CD4-positive, alpha-beta T cell treated with Interleukin-15 for 4 hours (primary cell): ENCODE results near the gene ERN1.

ENCODE experiments used
- DNase-seq: peaks from one replicate; pipeline ENCODE4 v3.0.0-alpha.2; 2020; ENCODE audit warnings: low spot score

Gene ERN1

DNA sequence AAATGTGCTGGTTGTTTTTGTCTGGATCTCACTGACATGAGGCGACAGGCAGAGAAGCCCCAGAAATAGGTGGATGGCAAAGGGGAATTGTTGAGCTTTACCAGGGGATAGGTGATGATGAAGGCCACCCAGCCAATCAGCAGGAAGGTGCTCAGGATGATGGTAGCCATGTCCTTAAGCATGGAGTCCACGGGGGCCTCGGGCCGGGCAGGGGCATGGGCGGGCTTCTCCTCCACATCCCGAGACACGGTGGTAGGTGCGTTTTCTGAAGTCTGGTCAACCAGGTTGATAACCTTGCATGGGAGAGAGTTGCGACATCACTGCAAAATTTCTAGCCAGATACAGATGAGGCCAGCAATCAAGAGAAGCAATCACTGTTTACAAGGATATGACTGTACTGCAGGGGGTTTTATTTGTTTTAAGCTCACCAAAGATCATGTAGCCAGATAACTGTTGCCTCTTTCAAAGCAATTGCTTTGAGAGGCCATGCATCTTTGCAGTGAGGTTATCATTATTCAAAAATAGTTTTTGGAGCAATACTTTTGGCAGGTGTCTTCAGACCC is 72.2 kb downstream of the ERN1 start:
- no peak for DNase-seq

DNA sequence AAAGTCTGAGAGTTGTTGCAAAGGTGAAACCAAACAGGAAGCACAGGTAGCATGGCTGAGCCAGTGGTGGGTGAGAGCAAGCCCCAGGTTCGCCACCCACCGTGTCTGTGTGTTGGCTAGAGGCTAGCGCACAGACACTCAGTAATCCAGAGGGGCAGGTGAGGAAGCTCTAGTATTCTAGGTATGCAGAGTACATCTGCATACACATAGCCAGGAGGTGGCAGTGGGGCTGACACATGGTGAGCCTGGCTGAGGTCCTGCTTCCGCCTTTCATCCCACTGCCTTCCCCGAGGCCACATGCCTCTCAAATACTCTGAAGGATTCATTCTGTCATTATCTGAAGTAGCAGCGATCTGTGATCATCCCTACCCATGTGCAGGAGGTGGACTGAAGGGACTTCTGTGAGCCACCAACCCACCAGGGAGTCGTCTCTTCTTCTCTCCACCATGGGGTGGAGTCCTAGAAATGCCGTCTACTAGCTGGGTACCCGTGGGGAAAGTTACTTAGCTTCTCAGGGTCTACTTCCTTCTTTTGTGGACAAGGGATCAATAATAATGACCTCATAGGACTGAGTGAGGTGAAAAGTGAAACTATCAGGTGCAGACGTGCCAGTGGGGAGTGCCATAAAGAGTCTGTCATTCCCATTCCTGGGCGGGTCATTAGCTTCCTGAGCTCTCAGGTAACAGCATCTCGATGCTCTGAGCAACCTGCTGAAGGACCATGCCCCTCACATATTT is 73.5 kb downstream of the ERN1 start:
- DNase-seq, result no peak

DNA sequence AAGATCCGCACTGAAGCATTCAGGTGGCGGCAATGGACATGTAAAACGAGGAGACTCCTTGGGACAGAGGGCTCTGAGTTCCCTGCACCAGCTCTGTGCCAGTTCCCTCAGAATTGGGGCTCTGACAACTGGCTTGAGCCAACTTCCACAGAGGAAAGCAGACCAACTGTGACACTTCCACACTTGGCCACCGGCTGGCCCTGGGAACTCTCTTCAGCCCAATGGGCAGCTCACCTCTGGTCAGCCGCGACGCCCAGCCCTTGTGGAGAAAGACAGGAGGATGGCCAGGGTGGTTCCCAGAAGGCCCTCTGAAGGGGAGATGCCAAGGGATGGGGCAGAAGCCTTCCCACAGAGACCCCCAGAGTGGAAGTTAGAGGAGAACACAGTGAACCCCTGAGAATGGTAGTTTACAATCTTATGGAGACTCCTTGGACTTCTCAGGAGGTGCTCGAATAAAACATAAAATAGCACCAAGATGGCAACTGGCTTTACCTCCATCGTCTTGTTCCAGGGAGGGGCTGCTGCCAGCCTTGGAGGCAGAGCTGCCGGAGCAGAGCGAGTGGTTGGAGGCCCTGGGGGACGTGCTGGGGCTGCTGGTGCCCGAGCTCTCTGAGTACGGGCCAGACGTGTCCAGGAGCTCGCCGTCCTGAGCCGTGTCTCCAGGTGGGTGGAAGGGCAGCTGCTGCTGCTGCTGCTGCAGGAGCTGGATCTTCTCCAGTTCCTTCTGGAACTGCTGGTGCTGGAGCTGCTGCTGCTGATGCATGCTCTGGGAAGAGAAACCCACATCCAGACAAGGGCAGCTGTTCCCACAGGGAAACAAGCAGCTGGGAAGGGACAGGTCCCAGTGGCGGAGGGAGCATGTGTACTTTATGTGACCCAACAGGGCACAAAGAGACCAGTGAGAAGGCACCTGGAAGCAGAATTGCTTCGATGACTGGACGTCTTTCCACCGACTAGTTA is 74.5 kb downstream of the ERN1 start:
- no peak for DNase-seq

DNA sequence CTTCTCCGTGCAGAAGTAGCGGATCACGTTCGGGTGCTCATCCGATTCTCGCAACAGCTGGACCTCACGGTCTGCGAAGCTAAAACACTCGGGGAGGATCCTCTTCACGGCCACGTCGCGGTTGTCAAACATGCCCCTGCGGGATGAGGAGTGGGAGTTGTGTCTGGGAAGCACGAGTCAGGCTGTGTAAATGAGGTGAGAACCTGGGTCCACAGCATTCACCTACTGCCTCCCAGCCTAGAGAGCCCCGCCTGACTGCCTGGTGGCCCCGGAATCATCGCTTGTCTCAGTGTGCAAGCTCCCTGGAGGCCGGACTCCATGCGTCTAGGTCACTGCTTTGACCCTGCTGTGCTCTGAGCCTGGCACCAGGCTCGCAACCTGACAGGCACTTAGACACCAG is 75.6 kb downstream of the ERN1 start:
- DNase-seq, result no peak

DNA sequence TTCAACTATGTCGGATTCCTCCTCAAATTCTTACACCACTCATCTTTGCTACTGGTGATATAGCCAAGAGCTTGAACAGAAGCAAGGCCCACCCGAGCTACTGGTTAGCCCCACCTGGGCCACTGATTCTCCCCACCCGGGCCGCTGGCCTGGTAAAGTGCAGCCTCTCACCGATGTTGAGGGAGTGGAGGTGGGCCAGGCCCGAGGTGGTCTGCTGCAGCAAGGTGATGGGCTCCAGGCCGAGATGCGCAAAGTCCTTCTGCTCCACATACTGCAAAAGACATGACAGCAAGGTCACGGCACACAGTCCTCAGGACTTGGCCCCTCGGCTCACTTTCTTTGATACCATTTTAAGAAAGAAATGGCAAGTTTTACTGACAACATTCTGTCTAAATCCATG is 76.8 kb downstream of the ERN1 start:
- no peak for DNase-seq

DNA sequence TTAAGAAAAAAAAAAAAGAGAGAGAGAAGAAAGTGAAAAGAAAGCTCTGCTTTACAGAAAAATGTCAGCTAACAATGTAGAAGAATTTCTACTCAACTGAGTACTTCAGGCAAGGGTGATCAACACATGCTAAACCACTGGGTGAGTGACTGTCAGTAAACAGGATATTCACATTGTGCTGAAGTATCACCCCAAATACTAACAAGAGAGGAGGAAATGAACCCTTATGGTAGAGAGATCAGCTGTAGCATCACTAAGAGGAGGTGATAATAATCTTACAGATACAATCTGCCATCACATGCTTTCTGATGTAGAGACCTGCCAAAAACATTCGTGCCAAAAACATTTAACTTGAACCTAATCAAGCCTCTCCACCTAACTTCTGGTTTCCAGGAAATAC is 78.8 kb downstream of the ERN1 start:
- peak; percentile 77 for DNase-seq

DNA sequence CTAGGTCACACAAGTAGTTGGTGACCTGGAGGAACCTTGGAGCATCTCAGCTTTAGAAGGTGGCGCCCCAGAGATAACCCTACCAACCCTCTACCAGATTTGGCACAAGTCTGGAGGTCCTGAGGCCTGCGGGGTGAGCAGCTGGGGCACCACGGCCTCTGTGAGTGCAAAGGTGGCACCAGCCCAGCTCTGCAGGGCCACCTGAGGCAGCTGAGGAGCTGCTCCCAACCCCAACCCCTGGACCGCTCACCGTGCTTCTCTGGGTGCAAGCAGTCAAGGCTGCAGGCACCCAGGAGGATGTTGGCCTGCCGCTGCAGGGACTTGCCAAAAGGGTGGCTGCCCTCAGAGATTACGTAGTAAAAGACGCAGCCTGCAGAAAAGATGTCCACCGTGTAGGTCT is 81.1 kb downstream of the ERN1 start:
- no peak for DNase-seq

DNA sequence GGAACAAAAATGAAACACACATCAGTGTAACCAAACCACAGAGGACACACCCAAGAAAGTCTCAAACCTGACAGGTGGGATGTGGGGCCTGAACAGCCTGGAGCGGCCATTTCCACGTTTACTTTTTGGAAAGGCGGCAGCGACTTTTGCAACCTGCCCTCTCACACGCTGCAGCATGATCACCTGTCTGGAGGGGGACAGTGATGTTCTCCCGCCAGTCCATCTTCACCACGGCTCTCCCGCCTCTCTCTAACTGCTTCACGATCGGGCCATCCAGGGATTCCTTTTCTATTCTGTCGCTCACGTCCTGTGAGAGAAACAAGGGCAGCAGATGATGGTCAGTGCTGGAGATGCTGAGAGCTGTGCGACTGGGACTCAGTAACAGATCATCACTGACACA is 84.8 kb downstream of the ERN1 start:
- DNase-seq, result no peak

DNA sequence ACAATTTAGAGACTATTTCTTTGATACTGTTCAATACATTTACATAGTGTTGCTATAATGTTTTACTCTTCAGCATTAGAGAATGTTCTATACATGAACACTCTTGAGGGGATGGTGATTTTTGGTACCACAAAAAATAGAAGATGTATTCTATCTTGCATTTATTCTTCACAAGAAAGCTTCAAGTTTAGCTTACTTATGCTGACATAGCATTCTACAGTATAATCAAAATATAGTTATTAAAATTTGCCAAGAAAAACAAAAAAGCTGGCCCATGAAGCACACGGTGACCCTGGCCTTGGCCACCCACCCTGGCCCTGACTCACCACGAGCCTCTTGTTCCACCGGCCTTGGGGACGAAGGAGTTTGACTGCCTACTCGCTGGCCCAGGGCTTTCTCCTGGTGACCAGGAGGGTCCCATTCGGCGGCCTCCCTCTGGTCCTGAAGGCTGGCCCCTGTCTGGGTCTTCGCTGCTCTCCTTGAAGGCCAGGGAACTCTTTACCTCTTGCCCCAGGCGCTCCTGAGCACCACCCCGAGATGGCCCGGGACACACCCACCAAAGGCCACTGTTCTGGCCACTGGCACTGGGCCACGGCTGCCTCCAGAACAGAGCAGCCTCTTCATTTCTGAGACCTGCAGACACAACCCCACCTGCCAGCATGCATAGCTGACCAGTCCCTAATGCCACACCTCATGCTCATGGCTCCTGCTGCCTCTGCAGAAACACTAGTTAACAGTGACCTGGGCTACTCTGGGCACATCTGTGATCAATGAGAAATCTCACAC is 87.1 kb downstream of the ERN1 start:
- DNase-seq, result no peak

DNA sequence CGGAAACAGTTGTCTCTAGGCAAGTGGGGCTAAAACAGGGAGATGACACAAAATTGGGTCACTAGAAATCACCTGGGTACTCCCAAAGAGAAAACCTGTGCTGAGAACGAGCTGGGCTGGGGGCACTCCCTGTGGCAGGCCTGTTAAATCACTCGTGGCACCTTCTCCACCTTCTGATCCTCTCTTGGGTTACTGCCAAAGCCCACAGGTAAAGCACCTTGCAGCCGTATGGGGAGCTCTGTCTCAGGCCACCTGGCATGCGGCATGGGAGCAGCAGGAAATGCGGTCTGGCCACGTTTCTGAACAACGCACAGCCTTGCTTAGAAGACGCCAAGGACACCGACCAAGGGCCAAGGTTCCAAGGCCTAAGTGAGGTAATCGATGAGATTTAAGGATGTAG is 88.0 kb downstream of the ERN1 start:
- DNase-seq, result no peak

DNA sequence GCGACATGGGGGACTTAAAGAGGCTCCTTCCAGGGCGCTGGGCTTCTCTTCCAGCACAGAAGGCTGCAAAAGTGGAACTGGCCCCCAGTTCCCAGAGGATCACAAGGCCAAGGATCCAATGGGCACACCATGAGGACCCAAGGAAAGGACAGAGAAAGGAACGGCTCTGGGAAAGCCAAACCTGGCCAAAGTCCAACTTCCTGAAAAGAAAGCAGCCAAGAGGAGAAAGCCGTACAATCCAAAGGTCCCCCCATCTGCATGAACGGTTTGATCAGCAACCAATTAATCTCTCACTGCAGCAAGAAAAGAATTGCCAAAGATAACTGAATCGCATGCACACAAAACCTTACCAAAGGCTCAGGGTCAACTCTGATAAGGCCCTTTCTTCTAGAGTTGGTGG is 89.7 kb downstream of the ERN1 start:
- no peak for DNase-seq

DNA sequence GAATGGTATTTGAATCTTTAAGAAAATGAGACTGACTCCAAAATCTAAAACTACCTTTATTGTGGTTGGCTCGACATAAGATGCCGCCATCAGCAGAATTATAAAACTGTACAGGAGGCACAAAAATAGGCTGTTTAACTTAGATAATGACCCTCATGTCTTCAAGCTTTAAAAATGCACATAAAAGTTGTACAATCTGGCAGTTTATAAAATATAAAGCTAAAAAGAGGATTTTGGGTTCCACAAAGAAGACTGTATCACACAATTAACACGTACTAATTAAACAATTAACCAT is 90.9 kb downstream of the ERN1 start:
- no peak for DNase-seq

DNA sequence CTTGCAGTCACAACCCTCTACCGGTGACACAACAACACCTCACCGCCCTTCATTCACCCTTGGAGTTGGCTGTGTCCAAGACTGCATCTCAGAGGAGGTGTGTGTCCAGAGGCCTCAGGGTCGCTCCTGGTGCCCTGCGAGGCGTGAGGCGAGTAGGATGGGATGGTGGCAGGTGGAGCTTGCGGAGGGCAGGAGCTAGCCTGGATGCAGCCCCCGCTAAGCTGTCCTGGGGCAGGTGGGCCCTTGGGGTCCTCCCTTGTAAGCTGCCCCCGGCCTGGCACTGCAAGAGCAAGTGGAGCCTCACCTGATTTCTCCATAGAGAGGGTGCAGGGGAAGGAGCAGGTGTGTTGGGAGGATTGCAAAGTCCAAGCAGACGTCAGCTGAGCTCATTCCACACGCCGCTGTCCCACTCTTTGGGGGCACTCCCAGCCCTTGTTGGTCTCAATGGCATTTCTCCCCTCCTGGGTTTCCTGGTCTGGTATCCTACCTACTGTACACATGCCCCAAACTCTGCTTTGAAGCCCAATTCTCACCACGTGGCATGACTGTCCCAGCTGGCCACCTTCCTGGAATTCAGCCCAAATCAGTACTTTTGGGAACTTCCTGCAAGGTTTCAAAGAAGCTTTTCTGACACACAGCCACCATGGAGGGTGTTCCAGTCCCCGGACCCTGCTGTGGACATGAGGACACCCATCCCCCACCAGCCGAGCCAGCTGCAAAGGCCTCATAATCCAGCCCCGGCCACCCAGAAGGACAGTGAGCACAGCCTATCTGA is 91.4 kb downstream of the ERN1 start:
- DNase-seq, result no peak

DNA sequence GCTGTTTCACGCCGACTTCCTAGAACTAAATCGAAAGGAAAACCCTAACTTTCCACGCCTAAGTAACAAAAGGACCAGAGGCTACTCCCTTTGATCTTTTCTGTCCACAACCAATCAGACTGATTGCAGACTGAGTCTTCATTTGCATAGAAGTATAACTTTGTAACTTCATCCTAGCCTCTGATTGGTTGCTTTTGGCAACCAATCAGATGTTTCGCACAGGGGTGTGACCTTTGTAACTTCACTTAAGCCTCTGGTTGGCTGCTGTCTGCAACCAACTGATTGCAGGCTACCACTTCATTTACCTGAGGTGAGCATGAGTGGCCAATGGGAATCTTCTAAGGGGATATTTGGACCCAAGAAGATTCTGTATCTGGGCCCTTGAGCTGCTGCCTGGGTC is 92.1 kb downstream of the ERN1 start:
- DNase-seq, result no peak

DNA sequence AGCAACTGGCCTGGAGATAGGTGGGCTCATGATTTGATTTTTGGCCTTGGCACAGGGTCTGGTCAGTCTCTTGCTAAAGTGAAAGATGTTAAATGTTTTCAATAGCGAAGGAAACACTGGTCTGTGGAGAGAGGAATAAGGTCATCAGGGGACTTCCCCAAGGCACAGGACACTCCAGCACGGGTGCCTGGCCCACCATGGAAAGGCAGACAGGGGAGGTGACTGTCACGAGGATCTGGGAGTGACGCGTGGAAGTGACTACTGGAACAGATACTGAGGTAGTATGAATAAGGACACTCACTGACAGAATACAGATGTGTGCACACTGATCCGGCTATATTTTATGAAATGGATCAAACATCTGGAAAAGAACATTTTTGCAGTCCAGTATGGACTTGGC is 92.8 kb downstream of the ERN1 start:
- DNase-seq, result no peak

DNA sequence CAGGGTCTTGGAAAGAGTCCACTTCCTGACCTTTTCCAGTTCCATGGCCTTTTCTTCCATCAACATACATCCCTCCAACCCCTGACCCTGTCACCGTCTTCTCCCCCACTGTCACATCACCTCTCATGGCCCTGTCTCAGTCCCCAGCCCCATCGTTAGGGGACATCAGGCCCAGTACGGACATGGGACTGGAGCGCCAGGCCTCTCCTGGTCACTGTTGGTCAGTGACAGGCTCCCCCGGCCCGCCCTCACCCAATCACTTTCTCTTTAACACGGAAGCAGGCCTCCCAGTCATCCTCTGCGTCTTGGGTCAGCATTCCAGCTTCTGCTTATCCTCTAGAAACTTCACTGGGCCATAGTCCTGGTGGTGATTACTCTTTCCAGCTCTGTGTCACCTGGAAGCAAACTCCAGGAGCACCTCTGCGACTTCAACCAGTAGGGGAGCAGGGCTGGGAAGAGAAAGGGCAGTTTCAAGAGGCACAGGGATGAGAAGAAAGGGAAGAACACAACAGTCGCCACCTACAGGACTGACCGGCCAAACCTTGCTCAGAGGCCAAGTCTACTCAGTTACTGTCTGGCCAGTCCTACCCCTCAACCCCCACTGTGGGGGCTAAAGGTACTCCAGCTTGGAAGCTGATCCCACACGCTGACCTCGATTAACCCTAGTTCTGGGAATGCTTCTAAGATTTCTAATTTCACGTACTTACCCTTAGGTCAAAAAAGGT is 93.6 kb downstream of the ERN1 start:
- no peak for DNase-seq

DNA sequence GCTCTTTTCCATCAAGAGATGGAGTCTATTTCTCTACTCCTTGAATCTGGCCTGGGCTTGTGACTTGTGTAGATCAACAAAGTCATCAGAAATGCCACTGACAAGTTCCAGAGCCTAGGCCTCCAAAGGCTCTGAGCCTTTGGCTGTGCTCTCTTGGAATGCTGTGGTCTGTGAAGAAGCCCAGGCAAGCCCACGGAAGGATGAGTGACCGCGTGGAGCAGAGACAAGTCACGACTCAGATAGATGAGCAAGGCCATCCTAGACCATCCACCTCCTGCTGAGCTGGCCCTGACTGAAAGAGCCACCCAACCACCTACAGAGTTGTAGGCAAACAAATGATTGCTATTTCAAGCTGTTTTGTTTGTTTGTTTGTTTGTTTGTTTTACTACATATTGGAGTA is 97.9 kb downstream of the ERN1 start:
- no peak for DNase-seq

DNA sequence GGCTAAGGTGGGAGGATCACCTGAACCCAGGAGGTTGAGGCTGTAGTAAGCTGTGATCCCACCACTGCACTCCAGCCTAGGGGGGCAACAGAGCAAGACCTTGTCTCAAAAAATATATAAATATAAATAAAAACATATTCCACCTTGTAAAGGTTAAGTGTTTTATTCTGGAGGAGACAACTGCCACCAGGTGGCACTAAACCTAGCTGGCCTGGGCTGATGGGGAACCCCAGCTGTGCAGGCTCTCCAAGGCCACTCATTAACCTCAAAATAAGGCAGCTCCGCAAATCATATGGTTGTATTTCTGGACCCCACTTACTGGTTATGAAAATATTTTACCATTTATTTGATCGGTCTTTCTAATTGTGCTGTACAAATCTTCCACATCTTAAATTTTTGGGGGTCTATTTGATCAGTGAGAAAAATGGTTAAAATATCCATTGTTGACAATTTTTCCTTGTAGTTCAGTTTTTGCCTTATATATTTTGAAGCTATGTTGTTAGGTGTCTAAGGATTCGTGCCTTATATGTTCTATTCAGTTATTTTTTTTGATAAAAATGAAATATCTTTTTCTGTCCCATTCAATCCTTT is 101.0 kb downstream of the ERN1 start:
- peak; percentile 82 for DNase-seq

DNA sequence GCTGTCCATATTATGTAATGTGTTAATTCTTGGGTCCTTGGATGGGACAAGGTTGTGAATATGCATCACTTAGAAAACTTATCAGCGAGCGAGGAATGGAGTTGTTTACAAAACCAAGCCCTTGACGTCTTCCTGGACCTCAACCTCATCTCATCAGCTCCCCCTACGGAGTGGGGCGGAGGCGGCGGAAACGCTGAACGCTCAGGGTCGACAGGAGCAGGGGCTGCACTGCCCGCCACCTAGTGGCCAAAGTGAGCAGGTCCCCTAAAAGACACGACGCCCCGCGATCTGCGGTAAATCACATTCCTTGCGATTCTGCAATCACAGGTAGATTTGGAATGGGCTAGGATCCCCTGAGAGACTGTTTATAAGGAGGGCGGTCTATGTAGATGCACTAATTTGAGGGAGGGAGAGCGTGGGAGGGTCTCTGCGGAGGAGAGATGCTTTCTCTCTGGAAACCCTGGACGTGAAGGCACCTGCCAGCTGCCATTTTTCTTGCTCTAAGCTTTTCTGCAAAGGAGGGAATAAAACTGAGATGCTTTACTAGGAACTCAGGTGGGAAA is 104.1 kb downstream of the ERN1 start:
- peak; percentile 91 for DNase-seq
